Kidney (tissue), 14 donors: ENCODE data around the gene AGRN. TPM values are rescaled to one million over a fixed set of nuclear protein-coding genes. Genes with fewer than 3 reads are reported as not detected.

Source experiments
- DNase-seq, 5 donors: peaks; one replicate each; pipeline ENCODE4 v3.0.0-alpha.2; 2013 to 2020
- FAIRE-seq: peaks from 2 replicates; lab custom pipeline; 2012; peaks lifted over from hg19 to GRCh38; lab: Jason Lieb, UNC
- H3K27ac ChIP-seq, 2 donors: one replicate each; pipeline ENCODE4 v1.7.0; 2013; ENCODE audit warnings: low read depth in 2 of 2, low read length in 2 of 2, inconsistent platforms in 1 of 2
- H3K27me3 ChIP-seq: one replicate; pipeline ENCODE4 v1.7.1; 2013; ENCODE audit warnings: low read length, inconsistent platforms; ENCODE audit not compliant: control insufficient read depth, insufficient read depth
- H3K36me3 ChIP-seq, 3 donors: one replicate each; pipeline versions ENCODE4 v1.7.0 to v1.7.1; 2013; ENCODE audit warnings: low read length in 3 of 3, control low read depth in 1 of 3, inconsistent platforms in 1 of 3; ENCODE audit not compliant: insufficient read depth in 3 of 3, control insufficient read depth in 2 of 3
- H3K4me1 ChIP-seq, 3 donors: one replicate each; pipeline versions ENCODE4 v1.7.0 to v1.7.1; 2013; ENCODE audit warnings: low read length in 3 of 3, inconsistent platforms in 1 of 3, low read depth in 1 of 3; ENCODE audit not compliant: control insufficient read depth in 2 of 3, insufficient read depth in 2 of 3
- H3K4me3 ChIP-seq, 3 donors: one replicate each; pipeline versions ENCODE4 v1.7.0 to v1.8.1; 2013; ENCODE audit warnings: low read length in 3 of 3, control low read depth in 1 of 3, inconsistent platforms in 1 of 3
- H3K9ac ChIP-seq, 3 donors: one replicate each; pipeline versions ENCODE4 v1.7.0 to v1.7.1; 2013; ENCODE audit warnings: low read length in 3 of 3, control low read depth in 1 of 3, inconsistent platforms in 1 of 3
- H3K9me3 ChIP-seq, 3 donors: one replicate each; pipeline versions ENCODE4 v1.7.0 to v1.7.1; 2013; ENCODE audit warnings: low read length in 3 of 3, control low read depth in 1 of 3, inconsistent platforms in 1 of 3; ENCODE audit not compliant: control insufficient read depth in 2 of 3, insufficient read depth in 1 of 3
- CTCF ChIP-seq: IDR thresholded peaks from 3 replicates; pipeline ENCODE4 v1.5.1; 2012; ENCODE audit warnings: mild to moderate bottlenecking, moderate library complexity, borderline replicate concordance; ENCODE audit not compliant: insufficient read depth; ENCODE audit errors: extremely low read depth
- intact Hi-C: fragments of 100-400 bp; cut with DNase I; formaldehyde crosslinking; loops from one replicate; pipeline ENCODE4 v1.11.1; 2022
- polyA plus RNA-seq: library from polyadenylated mRNA; stranded (reverse); fragments of 350-450 nt; fragmentation: Illumina TruSeq; extraction: RNeasy Lipid Tissue Mini Kit (QIAGEN cat#74804); gene quantifications from one replicate; pipeline ENCODE4 v1.2.3, GENCODE V29; 2014; ENCODE audit warnings: low read depth, low replicate concordance; ENCODE audit not compliant: insufficient read depth
- total RNA-seq: library from RNA; stranded (reverse); fragmentation: NEBNext Ultra II Directional; extraction: Animal tissue kit (Norgen Biotek cat#: 25700); gene quantifications from one replicate; pipeline ENCODE4 v1.2.1, GENCODE V29; 2021
- donor health status: control.
- donor health status: control.
- donor health status: control.
- donor health status: control.
- donor health status: control.
- donor health status: DM: yes; HTN: yes; CAD: no.
- donor health status: Normal renal cell carcinoma (clear cell type).

Gene AGRN
- total and polyA plus RNA-seq, 2 donors from 2014 or later = 78.5 to 261 TPM

GRCh38 chr1:1031659-1032235 lies 11.8 kb downstream of the AGRN start:
- no peaks in the 10 kb centered on the region for H3K27me3 ChIP-seq
- H3K27ac ChIP-seq = no peak overlapping the region
- H3K4me1 ChIP-seq = peaks cover 0 to 15% (median 2%) of the 10 kb centered on the region in 3 donors
- peak overlapping the region in 1 of 3 donors; percentile 6 for H3K9ac ChIP-seq
- no peak for TF ChIP-seq CTCF
- no peak for FAIRE-seq
- no peaks in the 10 kb centered on the region for H3K9me3 ChIP-seq
- no peak overlapping the region for H3K4me3 ChIP-seq
- intact Hi-C loops = no loop called here
- no peaks in the 10 kb centered on the region for H3K36me3 ChIP-seq
- no peak for DNase-seq

GRCh38 chr1:1032424-1032823 lies 12.5 kb downstream of the AGRN start:
- Histone ChIP-seq H3K9ac (peak overlapping the region in 1 of 3 donors; percentile 12), H3K27me3 (no peaks in the 10 kb centered on the region), H3K4me1 (peaks cover 0 to 13% (median 2%) of the 10 kb centered on the region in 3 donors), H3K36me3 (no peaks in the 10 kb centered on the region), H3K9me3 (no peaks in the 10 kb centered on the region), H3K4me3 (no peak overlapping the region), H3K27ac (no peak overlapping the region)
- FAIRE-seq (no peak), DNase-seq (peak in 2 of 5 donors; percentile 58 to 64)
- intact Hi-C loops = no loop called here
- no peak for TF ChIP-seq CTCF

- Histone ChIP-seq H3K27ac (no peak overlapping the region), H3K4me3 (no peak overlapping the region), H3K9ac (peak overlapping the region in 1 of 3 donors; percentile 12), H3K27me3 (no peaks in the 10 kb centered on the region), H3K36me3 (no peaks in the 10 kb centered on the region), H3K4me1 (peaks cover 0 to 13% (median 2%) of the 10 kb centered on the region in 3 donors), H3K9me3 (no peaks in the 10 kb centered on the region)
- intact Hi-C loops = no loop called here
- TF ChIP-seq CTCF = peak; percentile 59
- peak; percentile 95 to 97 (median 96) for DNase-seq
- FAIRE-seq = no peak
Measured at GRCh38 chr1:1033009-1033587, 13.2 kb downstream of the AGRN start.
